Forelimb muscle (tissue), 1 donor: ENCODE results near the gene TSEN2. TPM values are rescaled to one million over a fixed set of nuclear protein-coding genes. Genes with fewer than 3 reads are reported as not detected.
"Not testable (repeated sequence)": the region's sequence is repeated elsewhere in the genome, so short reads cannot be mapped to it uniquely, and the experiment has no call there.

Experiments
- DNase-seq: peaks from one replicate; pipeline ENCODE4 v3.0.0-alpha.2; 2013; ENCODE audit warnings: low read depth
- polyA plus RNA-seq: library from polyadenylated mRNA; unstranded; fragments of 120-200 nt; gene quantifications from one replicate; pipeline ENCODE4 v1.2.1, GENCODE V29; 2013; ENCODE audit not compliant: insufficient read length

The TSEN2 gene
- polyA plus RNA-seq, 1 donor = 14.1 TPM

DNA sequence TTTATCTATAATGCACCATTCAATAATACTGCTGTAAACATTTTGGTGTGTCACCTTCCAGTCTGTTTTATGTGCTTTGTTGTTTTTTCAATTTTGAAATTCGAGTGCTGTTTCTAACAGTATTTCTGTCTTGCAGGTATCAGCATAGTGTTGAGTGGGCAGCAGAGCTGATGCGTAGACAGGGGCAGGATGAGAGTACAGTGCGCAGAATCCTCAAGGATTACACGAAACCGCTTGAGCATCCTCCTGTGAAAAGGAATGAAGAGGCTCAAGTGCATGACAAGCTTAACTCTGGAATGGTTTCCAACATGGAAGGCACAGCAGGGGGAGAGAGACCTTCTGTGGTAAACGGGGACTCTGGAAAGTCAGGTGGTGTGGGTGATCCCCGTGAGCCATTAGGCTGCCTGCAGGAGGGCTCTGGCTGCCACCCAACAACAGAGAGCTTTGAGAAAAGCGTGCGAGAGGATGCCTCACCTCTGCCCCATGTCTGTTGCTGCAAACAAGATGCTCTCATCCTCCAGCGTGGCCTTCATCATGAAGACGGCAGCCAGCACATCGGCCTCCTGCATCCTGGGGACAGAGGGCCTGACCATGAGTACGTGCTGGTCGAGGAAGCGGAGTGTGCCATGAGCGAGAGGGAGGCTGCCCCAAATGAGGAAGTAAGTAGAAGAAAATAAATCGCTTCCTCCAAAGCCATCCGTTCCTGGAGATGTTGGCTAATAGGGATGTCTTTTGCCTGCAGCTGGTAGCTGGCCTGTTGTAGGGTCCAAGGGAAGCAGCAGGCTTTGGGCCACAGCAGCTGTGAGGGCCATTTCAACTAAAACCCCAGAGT lies 19.1 kb downstream of the TSEN2 start:
- DNase-seq = no peak

DNA sequence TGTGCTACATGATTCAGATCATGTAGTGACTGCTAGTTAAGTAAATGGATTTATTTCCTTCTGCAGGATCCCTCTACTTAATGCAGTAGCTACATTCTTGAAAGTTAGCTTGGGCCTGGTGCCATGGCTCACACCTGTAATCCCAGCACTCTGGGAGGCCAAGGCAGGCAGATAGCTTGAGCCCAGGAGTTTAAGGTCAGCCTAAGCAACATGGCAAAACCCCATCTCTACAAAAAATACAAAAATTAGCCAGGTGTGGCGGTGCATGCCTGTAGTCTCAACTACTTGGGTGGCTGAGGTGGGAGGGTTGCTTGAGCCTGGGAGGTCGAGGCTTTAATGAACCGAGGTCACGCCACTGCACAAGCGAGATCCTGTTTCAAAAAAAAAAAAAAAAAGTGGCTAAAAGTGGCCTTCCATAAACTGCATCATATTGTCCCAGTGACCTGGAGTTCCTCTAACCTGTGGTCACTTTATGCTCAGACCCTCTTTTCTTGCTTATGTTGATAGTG lies 22.0 kb downstream of the TSEN2 start:
- DNase-seq = no peak

DNA sequence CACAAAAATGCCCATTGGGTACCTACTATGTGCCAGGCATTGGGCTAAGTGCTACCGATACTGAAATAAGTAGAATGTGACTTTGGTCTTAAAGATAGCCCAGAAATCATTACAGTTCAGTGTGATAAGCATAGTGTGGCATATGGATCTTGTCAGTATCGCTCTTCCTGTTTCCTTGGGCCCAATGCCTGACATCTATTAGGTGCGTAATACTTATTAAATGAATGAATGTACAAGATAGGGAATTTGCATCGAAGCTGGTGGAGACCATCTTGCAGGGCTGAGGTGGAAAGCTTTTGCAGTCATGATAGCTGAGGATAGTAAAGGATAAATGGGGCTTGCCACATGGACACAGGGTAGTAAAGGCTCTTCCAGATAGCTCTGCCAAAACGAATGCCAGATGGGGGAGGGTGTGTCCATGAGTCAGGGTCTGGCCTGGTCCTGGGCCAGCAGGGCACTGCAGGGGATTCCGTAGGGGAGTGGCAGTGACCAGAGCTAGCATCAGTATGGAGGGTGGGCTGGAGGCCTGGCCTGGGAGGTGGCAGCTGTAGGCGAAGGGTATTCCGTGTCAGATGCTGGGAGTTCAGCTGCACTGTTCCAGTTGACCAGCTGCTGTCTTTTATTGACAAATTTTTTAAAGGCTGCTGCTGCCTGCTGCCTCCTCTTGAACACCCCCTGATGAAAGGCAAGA lies 23.5 kb downstream of the TSEN2 start:
- no peak for DNase-seq

DNA sequence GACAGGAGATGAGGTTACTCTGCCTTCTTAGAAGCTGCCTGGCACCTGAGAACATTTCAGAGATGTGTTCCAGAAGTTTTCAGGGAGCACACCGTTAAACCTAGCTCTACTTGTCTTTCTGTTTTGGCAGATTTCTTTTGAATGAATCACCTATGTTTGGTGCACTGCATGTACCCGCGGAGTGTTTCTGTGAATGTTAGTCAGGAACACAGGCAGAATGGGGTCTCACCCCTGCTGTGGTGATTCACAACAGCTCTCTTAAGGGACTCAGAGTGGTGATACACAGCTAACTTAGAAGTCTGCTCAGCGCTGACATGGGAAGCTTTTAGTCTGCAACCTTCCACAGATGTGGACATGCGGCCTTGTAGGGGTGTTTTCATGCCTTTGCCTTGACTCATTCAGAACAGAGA lies 24.0 kb downstream of the TSEN2 start:
- DNase-seq = no peak

DNA sequence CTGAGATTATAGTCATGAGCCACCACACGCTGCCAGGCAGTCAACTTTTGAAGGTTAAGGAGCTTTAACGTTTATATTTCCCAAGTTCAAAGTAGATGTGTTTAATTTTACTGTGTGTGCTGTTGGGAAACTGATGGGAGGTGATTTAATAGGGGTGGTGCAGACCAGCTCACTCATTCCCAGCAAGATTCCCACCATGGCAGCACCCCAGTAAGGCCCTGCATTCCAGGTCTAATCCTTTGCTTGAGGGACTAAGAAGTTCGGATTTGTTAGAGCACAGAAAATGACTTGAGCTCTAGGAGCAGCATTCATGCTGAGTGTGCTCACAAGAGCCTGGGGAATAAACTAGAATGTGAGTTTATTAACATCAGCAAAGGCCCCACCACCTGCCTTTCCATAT lies 25.2 kb downstream of the TSEN2 start:
- no peak for DNase-seq

DNA sequence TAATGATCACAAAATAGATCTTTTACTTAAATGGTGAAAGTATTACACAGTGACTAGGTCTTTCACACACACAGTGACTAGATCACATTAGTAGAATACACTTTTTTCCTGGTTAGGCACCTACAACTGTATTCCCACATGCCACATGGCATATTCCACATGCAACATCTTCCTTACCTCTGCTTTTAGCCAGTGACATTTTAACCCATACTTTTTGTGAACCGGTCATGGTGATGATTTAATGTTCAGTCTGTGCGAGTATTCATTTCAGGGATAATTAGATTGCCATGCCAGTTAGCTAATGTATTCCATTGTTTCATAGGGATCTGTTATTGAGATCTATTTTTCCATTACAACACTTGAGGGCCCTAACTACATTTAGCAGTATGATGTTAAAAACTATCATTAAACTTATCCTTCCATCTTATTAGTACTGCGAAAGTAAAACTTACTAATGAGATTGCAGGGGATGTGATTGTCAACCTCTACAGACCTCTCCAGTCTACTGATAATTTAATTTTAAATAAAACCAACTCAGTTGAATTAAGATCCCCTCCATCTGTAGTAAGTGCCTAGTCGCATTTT lies 28.3 kb downstream of the TSEN2 start:
- DNase-seq = no peak

DNA sequence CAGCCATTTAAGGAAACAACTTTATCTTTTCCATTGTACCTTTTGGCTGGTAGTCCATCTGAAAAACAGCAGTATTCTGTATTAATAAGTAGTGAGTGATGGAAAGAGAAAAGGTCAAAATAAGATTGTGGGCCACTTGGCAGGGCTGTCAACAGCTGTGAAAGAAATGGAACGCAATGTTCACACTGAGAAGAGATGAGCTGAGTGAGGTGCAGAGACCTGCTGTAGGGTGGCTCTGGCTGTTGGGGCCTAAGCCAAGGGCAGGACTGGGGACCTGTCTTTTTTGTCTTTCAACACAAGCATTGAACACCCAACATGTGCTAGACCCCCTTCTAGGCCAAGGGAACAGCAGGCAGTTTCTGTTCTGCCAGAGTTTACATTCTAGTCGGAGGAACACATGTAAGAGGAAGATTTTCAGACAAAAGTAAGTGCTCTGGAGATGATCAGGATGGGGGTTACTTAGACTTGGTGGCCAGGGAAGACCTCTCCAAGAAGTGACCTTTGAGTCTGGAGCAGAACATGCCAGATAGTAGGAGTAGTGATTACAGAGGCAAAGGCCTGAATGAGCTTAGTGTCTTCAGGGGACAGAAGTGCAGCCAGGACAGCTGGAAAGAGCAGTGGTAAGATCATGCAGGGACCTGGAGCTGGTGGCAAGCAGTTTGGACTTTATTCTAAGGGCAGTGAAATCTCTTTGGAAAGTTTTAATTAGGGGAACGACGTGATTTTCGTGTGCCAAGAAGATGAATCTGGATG lies 29.6 kb downstream of the TSEN2 start:
- no peak for DNase-seq

DNA sequence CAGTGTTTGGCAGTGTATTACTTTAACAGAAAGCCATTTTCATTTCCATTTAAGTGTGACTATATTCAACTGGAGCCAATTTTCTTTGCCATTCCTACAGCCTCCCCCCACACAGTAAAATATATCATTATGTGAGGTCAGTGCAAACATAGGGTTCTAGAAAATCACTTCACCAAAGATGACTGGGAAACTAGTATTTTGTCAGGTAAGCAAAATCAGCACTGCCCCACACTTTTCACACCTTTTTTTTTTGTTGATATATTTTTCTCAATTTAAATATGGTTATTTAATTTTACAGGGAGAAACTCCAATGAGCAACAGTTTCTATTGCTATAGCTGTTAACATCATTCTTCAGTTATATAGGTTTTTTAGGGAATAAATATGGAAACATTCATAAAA lies 31.4 kb downstream of the TSEN2 start:
- DNase-seq = no peak

DNA sequence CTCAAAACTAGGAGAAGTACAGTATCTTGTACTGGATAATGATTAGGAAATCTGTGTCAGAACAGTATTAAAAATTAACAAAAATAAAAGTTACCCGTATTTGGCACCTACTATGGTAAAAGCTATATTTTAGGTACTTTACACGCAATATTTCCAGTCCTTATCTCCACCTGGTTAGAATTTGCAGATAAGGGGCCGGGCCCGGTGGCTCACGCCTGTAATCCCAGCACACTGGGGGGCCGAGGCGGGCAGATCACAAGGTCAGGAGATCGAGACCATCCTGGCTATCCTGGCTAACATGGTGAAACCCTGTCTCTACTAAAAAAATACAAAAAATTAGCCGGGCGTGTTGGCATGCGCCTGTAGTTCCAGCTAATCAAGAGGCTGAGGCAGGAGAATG lies 32.6 kb downstream of the TSEN2 start:
- DNase-seq = no peak

DNA sequence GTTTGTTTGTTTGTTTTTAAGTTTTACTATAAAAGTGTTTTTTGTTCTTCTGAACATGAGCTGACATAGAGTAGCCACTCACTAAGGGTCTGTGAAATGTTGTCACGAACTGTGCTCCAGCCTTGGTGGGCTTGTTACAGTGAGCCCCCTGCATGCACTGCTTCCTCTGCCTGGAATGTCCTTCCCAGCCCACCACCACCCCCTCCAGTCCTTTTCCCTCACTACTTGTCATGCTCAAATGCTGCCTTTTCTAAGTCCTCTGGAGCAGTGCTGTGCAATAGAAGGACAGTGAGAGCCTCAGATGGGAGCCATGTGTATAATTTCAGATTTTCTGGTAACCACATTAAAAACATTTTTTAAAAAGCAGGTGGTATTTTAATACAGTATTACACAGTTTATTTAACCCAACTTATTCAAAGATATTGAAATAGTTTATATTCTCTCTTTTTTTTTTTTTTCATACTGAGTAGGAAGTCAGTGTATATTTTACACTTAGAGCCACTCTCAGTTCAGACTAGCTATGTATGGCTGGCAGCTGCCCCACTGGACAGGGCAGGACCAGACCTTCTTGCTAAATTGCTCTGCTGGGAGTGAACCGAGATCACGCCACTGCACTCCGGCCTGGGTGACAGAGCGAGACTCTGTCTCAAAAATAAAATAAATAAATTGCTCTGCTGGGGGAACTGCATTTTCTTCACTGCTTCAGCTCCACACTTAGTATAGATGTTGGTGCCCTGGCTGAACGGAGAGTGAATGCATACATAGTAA lies 34.2 kb downstream of the TSEN2 start:
- no peak for DNase-seq

DNA sequence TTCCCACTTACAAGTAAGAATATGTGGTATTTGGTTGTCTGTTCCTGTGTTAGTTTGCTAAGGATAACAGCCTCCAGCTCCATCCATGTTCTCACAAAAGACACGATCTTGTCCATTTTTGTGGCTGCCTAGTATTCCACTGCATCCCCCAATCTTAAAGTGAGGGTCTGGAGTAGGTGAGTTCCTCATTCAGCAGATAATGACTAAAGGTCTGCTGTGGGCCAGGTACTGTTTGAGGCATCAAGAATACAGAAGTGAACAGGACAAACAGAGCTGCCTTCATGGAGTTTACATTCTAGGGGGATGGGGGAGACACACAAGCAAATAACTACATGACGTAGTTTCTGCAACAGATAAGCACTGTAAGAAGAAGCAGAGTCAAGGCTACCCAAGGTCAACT lies 36.7 kb downstream of the TSEN2 start:
- DNase-seq = no peak

DNA sequence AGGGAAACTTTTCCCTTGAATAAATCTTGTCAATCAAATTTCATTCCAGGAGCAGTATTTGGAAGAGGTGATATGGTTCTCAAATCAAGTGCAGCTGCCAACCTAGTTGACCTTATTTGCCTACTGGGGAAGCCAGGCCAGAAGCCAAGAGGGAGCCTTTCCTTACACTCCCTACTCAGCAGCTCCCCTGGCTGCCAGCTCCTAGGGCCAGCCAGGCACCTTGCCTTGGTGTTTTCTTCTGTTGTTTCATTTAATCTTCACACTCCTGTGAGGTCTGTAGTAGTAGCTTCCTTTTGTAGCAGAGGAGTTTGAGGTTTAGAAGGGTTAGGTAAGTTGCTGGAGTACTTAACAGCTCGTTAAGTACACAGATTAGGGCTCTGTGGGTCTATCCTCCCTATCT lies 38.4 kb downstream of the TSEN2 start:
- no peak for DNase-seq

DNA sequence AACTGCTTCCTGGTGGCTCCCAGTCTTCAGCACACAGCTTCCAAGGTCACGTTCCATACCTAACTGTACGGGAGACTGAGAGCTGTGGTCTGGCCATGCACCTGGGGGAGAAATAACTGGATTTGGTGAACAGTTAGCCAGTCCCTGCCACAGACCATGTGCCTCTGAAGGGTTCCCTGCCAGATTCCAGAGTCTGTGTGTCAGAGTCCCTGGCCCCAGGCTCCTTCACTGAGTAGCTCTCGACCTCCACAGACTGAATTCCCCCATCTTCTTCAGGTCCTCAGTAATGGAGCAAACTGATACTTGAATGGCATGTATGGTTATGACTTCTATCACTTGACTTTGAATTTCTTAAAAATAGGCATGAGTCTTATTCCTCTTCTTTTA lies 43.5 kb downstream of the TSEN2 start:
- no peak for DNase-seq

DNA sequence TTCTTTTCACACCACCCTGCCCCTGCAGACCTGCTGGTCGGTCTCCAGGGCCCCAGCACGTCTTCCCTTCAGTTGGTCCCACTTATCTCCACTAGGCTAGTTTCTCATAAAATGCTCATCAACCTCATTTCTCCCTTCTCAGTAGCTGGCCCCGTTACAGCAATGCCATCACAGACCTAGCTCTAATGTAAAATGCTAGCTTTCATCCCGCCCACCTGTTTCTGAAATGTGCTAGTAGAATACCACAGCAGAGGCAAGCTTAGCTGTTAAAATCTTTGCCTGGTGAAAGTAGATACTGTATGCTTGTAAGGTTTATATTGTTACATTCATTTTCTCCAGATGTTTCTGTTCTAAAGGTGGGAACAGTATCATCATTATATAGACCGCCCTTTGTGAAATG lies 47.9 kb downstream of the TSEN2 start:
- no peak for DNase-seq

DNA sequence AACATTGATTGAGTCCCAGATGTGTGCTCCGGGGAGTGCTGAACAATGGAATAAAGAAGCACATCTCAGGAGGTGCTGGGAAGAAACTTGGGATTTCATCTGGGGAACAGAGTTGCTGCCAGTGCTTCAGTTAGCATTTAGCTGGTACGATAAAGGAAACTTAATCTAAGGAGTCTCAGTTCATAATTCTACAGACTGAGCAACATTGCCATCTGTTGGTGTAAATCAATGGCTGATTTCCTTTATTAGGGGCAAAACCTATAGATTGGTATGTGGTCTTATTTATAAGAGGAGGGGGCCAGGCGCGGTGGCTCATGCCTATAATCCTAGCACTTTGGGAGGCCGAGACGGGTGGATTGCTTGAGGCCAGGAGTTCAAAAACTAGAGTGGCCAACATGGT lies 52.1 kb downstream of the TSEN2 start:
- DNase-seq = no peak

DNA sequence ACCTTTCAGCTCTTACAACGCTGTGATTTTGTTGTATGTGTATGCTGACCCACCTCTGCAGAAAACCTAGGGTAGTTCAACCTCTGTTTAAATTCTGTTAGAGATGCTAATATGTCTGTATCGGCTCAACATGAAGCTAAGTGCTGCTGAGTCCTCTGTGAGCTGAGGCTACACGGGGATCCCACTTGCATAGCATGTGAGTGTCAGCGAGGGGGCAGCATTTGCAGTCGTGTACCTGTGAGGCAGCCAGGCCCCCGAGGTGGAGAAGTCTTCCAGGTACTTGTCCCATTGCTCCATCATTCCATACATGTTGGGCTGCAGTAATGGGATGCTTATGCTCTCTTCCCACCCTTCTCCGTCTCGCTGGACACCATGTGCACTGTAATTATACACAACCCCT lies 57.3 kb downstream of the TSEN2 start:
- DNase-seq = no peak

DNA sequence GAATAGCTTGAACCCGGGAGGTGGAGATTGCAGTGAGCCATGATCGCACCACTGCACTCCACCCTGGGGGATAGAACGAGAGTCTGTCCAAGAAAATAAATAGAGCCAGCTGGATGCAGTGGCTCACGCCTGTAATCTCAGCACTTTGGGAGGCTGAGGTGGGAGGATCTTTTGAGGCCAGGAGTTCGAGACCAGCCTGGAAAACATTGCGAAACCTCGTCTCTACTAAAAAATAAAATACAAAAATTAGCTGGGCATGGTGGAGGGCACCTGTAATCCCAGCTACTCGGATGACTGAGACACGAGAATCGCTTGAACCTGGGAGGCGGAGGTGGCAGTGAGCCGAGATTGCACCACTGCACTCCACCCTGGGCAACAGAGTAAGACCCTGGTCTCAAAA lies 59.2 kb downstream of the TSEN2 start:
- not testable (repeated sequence) for DNase-seq

DNA sequence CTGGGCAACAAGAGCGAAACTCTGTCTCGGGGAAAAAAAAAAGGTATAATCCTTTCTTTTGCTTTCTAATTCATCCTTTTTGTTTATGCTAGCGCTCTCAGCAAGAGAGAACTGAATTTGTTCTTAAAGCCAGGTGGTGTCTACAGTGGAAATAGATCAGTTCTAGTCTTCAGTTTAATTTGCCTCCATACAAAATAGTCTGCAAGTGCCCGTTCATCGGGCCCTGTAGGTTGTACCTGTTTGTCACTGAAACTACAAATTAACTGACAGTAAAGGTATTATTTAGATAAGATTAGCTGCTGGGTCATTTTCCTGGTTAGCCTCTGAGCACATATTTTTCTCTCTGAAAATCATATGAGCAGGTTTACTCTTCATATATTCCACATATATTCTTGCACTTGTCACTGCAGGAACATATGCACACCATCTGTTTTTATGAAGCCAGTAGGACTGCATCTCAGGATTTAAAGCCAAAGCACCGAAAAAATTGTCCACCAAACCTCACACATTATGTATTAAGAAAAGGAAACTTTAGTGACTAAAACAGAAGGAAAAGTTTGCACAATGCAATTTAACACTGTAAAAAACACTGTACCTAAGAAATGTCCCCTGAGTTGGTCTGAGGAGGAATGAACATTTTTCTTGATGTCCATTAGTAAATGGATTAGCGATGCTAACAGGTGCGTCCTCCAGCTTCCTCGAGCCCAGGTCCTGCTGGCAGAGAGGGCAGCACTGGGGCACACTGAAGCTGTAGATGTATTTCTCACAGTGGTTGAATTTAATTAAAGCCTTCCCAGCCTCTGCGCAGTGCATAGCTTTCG lies 60.6 kb downstream of the TSEN2 start:
- DNase-seq = no peak

DNA sequence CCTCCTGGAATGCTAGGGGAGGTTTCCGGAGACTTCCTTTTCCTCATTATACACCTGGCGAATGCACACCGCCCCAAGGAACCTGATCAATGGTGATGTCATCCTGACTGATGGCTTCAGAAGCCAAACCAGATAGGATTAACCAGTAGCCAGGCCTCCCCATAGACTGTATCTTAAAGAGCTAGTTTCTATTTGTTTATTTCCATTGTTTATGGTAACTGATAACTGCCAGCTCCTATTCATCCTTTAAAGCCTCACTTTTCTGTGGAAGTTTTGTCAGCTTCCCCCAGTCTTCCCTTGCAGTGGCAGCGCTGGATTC lies 61.2 kb downstream of the TSEN2 start, which contains the start of gene MKRN2OS:
MKRN2OS (minus strand) TSS at position 27 of the 319 bp plus-strand sequence. CDS start 35 bp downstream, outside the sequence.
- no peak for DNase-seq

DNA sequence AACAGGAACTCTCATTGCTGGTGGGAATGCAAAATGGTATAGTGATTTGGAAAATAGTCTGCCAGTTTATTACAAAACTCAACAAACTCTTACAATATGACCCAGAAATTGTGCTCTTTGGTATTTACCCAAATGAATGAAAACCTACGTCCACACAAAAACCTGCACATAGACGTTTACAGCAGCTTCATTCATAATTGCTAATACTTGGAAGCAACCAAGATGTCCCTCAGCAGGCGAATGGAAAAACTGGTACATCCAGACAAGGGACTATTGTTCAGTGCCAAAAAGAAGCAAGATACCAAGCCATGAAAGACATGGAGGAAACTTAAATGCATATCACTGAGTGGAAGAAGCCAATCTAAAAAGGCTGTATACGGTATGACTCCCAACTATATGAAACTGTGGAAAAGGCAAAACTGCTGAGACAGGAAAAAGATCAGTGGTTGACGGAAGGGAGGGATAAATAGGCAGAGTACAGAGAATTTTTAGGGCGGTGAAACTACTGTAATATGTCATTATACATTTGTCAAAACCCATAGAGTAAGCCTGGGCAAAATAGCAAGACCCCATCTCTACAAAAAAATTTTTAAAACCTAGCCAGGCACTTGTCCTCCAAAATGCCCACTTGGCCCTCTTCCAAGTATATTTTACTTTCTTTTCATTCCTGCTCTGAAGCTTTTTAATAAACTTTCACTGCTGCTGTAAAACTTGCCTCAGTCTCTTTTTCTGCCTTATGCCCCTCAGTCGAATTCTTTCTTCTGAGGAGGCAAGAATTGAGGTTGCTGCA lies 65.9 kb downstream of the TSEN2 start:
- DNase-seq = no peak
